GM21717 (cell line): ENCODE measurements around the gene RICTOR.

Experiments
- ATAC-seq: cut with Tn5 transposase; IDR thresholded peaks from one replicate; pipeline ENCODE4 v1.9.1; 2021; ENCODE audit warnings: mild to moderate bottlenecking, moderate library complexity; ENCODE audit not compliant: unreplicated experiment

Gene RICTOR

GRCh38 chr5:39093352-39093751 is 19.2 kb upstream of the RICTOR start:
- no peak for ATAC-seq

GRCh38 chr5:39092581-39093351 is 18.6 kb upstream of the RICTOR start:
- ATAC-seq, result no peak

- no peak for ATAC-seq
Observed at GRCh38 chr5:39091940-39092580, 17.9 kb upstream of the RICTOR start.

- no peak for ATAC-seq
Observed at GRCh38 chr5:39083968-39084367, 9.8 kb upstream of the RICTOR start.

- ATAC-seq, result no peak
Observed at GRCh38 chr5:39082995-39083394, 8.8 kb upstream of the RICTOR start.

GRCh38 chr5:39080597-39081204 is 6.5 kb upstream of the RICTOR start:
- ATAC-seq, result no peak

GRCh38 chr5:39080168-39080567 is 6.0 kb upstream of the RICTOR start:
- ATAC-seq, result no peak

GRCh38 chr5:39079147-39079546 is 4.9 kb upstream of the RICTOR start:
- ATAC-seq, result no peak

- ATAC-seq, result peak; percentile 23
Observed at GRCh38 chr5:39076757-39077728, 2.8 kb upstream of the RICTOR start.

- ATAC-seq, result no peak
Observed at GRCh38 chr5:39076101-39076756, 2.0 kb upstream of the RICTOR start.

GRCh38 chr5:39073767-39074016 is 507 bp downstream of the RICTOR start:
- ATAC-seq, result peak; percentile 27

- peak; percentile 40 for ATAC-seq
Observed at GRCh38 chr5:39072925-39073766, 1.1 kb downstream of the RICTOR start.

- ATAC-seq, result no peak
Observed at GRCh38 chr5:39068099-39068498, 6.1 kb downstream of the RICTOR start.

GRCh38 chr5:39064450-39064849 is 9.7 kb downstream of the RICTOR start:
- no peak for ATAC-seq

GRCh38 chr5:39063037-39063436 is 11.2 kb downstream of the RICTOR start:
- ATAC-seq, result no peak

- no peak for ATAC-seq
Observed at GRCh38 chr5:39062530-39062929, 11.7 kb downstream of the RICTOR start.

GRCh38 chr5:39062104-39062503 is 12.1 kb downstream of the RICTOR start:
- ATAC-seq, result no peak

GRCh38 chr5:39059064-39059463 is 15.1 kb downstream of the RICTOR start:
- no peak for ATAC-seq

- peak; percentile 83 for ATAC-seq
Observed at GRCh38 chr5:39058178-39058921, 15.8 kb downstream of the RICTOR start.
